ENCODE data around the gene ZBTB4.
"Not testable (repeated sequence)": the region's sequence is repeated elsewhere in the genome, so short reads cannot be mapped to it uniquely, and the experiment has no call there.

Gene ZBTB4

GRCh38 chr17:7470457-7470973, 8.9 kb downstream of the ZBTB4 start:
- DNase-seq (ENCODE audit: low spot score) = not testable (repeated sequence)

- not testable (repeated sequence) for DNase-seq (ENCODE audit: low spot score)
These were observed 9.6 kb downstream of the ZBTB4 start for GRCh38 chr17:7469843-7470242.

- no peak for DNase-seq (ENCODE audit: low spot score)
These were observed 10.5 kb downstream of the ZBTB4 start for GRCh38 chr17:7468804-7469389.

GRCh38 chr17:7468290-7468689, 11.1 kb downstream of the ZBTB4 start:
- DNase-seq (ENCODE audit: low spot score) = no peak

- DNase-seq (ENCODE audit: low spot score) = no peak
These were observed 11.9 kb downstream of the ZBTB4 start for GRCh38 chr17:7467498-7467897.

- no peak for DNase-seq (ENCODE audit: low spot score)
These were observed 12.6 kb downstream of the ZBTB4 start for GRCh38 chr17:7466639-7467341.

- no peak for DNase-seq (ENCODE audit: low spot score)
These were observed 13.2 kb downstream of the ZBTB4 start for GRCh38 chr17:7466318-7466638.

GRCh38 chr17:7465597-7466275, 13.7 kb downstream of the ZBTB4 start:
- DNase-seq (ENCODE audit: low spot score) = no peak

GRCh38 chr17:7464081-7464480, 15.3 kb downstream of the ZBTB4 start:
- no peak for DNase-seq (ENCODE audit: low spot score)

GRCh38 chr17:7463372-7463846, 16.0 kb downstream of the ZBTB4 start:
- no peak for DNase-seq (ENCODE audit: low spot score)

- DNase-seq (ENCODE audit: low spot score) = no peak
These were observed 16.7 kb downstream of the ZBTB4 start for GRCh38 chr17:7462474-7463371.

- no peak for DNase-seq (ENCODE audit: low spot score)
These were observed 18.4 kb downstream of the ZBTB4 start for GRCh38 chr17:7460850-7461660.

- no peak for DNase-seq (ENCODE audit: low spot score)
These were observed 19.4 kb downstream of the ZBTB4 start for GRCh38 chr17:7459961-7460545.

GRCh38 chr17:7448461-7448860, 31.0 kb downstream of the ZBTB4 start:
- no peak for DNase-seq (ENCODE audit: low spot score)

- peak; percentile 77 for DNase-seq (ENCODE audit: low spot score)
These were observed 33.8 kb downstream of the ZBTB4 start for GRCh38 chr17:7445619-7445968.

GRCh38 chr17:7444682-7445618, 34.5 kb downstream of the ZBTB4 start, which contains the start of gene CHRNB1:
TSS of gene CHRNB1 (plus strand) at chr17:7445061. CDS start at chr17:7445128, 67 bp downstream.
- DNase-seq (ENCODE audit: low spot score) = peak; percentile 86

- no peak for DNase-seq (ENCODE audit: low spot score)
These were observed 35.6 kb downstream of the ZBTB4 start for GRCh38 chr17:7443499-7444485.

GRCh38 chr17:7442142-7442541, 37.3 kb downstream of the ZBTB4 start:
- no peak for DNase-seq (ENCODE audit: low spot score)
